K562 (cell line): ENCODE results near the gene AMH. TPM values are rescaled to one million over a fixed set of nuclear protein-coding genes. Genes with fewer than 3 reads are reported as not detected.

ENCODE experiments used
- ATAC-seq: fragments of 200-7000 bp; cut with Tn5 transposase; 3 replicates; pipeline ENCODE4 v1.9.1; 2020; ENCODE audit warnings: moderate library complexity
- BruUV-seq: library from RNA; stranded (reverse); fragments of 400-500 nt; replicated peaks from 2 replicates; lab custom pipeline; 2021; lab: Mats Ljungman, UMichigan
- CTCF ChIA-PET: fragments of 300-600 bp; formaldehyde crosslinking; extraction: SDS; loops from one replicate; lab custom pipeline; 2021; ENCODE audit warnings: low intra/inter-chr PET ratio; lab: Yijun Ruan, JAX
- POLR2A ChIA-PET: fragments of 300-600, 350-650 bp; sonication (Branson Sonifier 250); formaldehyde crosslinking; extraction: SDS; loops from one replicate; lab custom pipeline; 2021; ENCODE audit warnings: antibody characterized with exemption, inconsistent platforms; lab: Yijun Ruan, JAX
- DNase-seq, 4 experiments: peaks; one replicate each; pipeline versions ENCODE4 v3.0.0 to v3.0.0-alpha.2; 2011 to 2018; ENCODE audit warnings: low spot score in 3 of 4, mixed read lengths in 3 of 4; ENCODE audit errors: extremely low read depth in 1 of 4
- FAIRE-seq: peaks from 2 replicates; lab custom pipeline; 2011; peaks lifted over from hg19 to GRCh38; lab: Jason Lieb, UNC
- H2AFZ ChIP-seq: 2 replicates; pipeline ENCODE4 v1.6.0; 2011; ENCODE audit warnings: low read depth, low read length, control low read depth, inconsistent platforms
- H3K27ac ChIP-seq: fragments of 200-600 bp; 3 replicates; pipeline ENCODE4 v1.8.0; 2011; ENCODE audit warnings: low read depth, mild to moderate bottlenecking, control low read depth, inconsistent platforms, low read length, moderate library complexity, mixed read lengths; ENCODE audit errors: extremely low read depth
- H3K27me3 ChIP-seq, 2 experiments: fragments of 300-600 bp in 1 of 2; 2 replicates in 1 of 2; 3 replicates in 1 of 2; pipeline versions ENCODE4 v1.6.0 to v1.8.0; 2011; ENCODE audit warnings: inconsistent platforms in 2 of 2, low read length in 2 of 2, mild to moderate bottlenecking in 1 of 2, mixed read lengths in 1 of 2, moderate library complexity in 1 of 2; ENCODE audit not compliant: control insufficient read depth in 2 of 2, insufficient read depth in 2 of 2
- H3K36me3 ChIP-seq: fragments of 300-600 bp; 3 replicates; pipeline ENCODE4 v1.8.0; 2011; ENCODE audit warnings: mild to moderate bottlenecking, low read length, inconsistent platforms; ENCODE audit not compliant: control insufficient read depth, insufficient read depth
- H3K4me1 ChIP-seq, 2 experiments: fragments of 200-600 bp in 1 of 2; replicated peaks in 1 of 2; 2 replicates in 1 of 2; 3 replicates in 1 of 2; pipeline versions ENCODE4 v1.5.1 to v1.8.0; 2011; ENCODE audit warnings: inconsistent platforms in 2 of 2, low read length in 2 of 2, mild to moderate bottlenecking in 1 of 2, mixed read lengths in 1 of 2, moderate library complexity in 1 of 2; ENCODE audit not compliant: control insufficient read depth in 2 of 2, insufficient read depth in 2 of 2
- H3K4me2 ChIP-seq: 2 replicates; pipeline ENCODE4 v1.6.1; 2011; ENCODE audit warnings: low read length, control low read depth, inconsistent platforms, mixed read lengths; ENCODE audit not compliant: insufficient read depth
- H3K4me3 ChIP-seq: fragments of 200-600 bp; sonication (generic), shearing (Covaris generic); 2 replicates; pipeline ENCODE4 v1.5.1; 2016; ENCODE audit warnings: control low read depth, inconsistent platforms
- H3K79me2 ChIP-seq: fragments of 200-600 bp; 3 replicates; pipeline ENCODE4 v1.8.0; 2011; ENCODE audit warnings: low read length, inconsistent platforms; ENCODE audit not compliant: control insufficient read depth, insufficient read depth
- H3K9ac ChIP-seq, 2 experiments: 2 replicates each; pipeline versions ENCODE4 v1.6.0 to v1.6.1; 2011; ENCODE audit warnings: low read depth in 2 of 2, low read length in 2 of 2, control low read depth in 1 of 2, inconsistent platforms in 1 of 2, mild to moderate bottlenecking in 1 of 2, mixed read lengths in 1 of 2; ENCODE audit not compliant: insufficient read depth in 1 of 2
- H3K9me1 ChIP-seq: one replicate; pipeline ENCODE4 v1.6.0; 2011; ENCODE audit warnings: inconsistent platforms, mild to moderate bottlenecking, low read length, moderate library complexity; ENCODE audit not compliant: control insufficient read depth, insufficient read depth
- H3K9me3 ChIP-seq: replicated peaks from 2 replicates; pipeline ENCODE4 v1.5.1; 2011; ENCODE audit warnings: low read depth, low read length, inconsistent platforms; ENCODE audit not compliant: control insufficient read depth, insufficient read depth
- H4K20me1 ChIP-seq: replicated peaks from 2 replicates; pipeline ENCODE4 v1.6.1; 2011; ENCODE audit warnings: low read length, inconsistent platforms, mixed read lengths; ENCODE audit not compliant: control insufficient read depth, insufficient read depth
- RBFOX2 ChIP-seq: fragments of 200-400 bp; formaldehyde crosslinking; IDR thresholded peaks from 2 replicates; pipeline ENCODE4 v1.6.1; 2017; ENCODE audit warnings: low read depth, mild to moderate bottlenecking, low read length, moderate library complexity
- ZBTB12 ChIP-seq: fragments of 250-450 bp; sonication (Bioruptor Pico); IDR thresholded peaks from 2 replicates; pipeline ENCODE4 v1.4.0; 2020
- ZBTB33 ChIP-seq: sonication (generic); formaldehyde crosslinking; IDR thresholded peaks from 2 replicates; pipeline ENCODE4 v1.8.1; 2023; ENCODE audit warnings: mild to moderate bottlenecking, missing genetic modification reagents
- ZNF780A ChIP-seq: fragments of 250-450 bp; sonication (Bioruptor Pico); IDR thresholded peaks from 2 replicates; pipeline ENCODE4 v1.5.0; 2021; ENCODE audit warnings: mild to moderate bottlenecking
- WGBS: fragments of 100-300 bp; shearing (Covaris generic); methylation state at CpG from one replicate; pipeline ENCODE4 v1.1.6; 2016; ENCODE audit warnings: low coverage, mixed read lengths; ENCODE audit not compliant: insufficient coverage; ENCODE audit errors: missing lambda C conversion rate; 5-methylcytosine and 5-hydroxymethylcytosine counted together
- in situ Hi-C: fragments of 300-500 bp; cut with MboI; formaldehyde crosslinking; loops from 4 replicates; pipeline ENCODE4 v1.15.0; 2018; ENCODE audit warnings: inconsistent platforms, mixed read lengths
- intact Hi-C: fragments of 100-400 bp; cut with micrococcal nuclease; formaldehyde crosslinking; loops from 2 replicates; pipeline ENCODE4 v1.14.2; 2022
- polyA plus RNA-seq, 8 experiments: library from polyadenylated mRNA; depleted of rRNA in 4 of 8; stranded (reverse) in 5 of 8; unstranded in 3 of 8; fragments of >200 nt; fragmentation: Nextera tagmentation in 2 of 8; fragmentation: Illumina TruSeq in 1 of 8; extraction: Ambion mirVana in 2 of 8; extraction: Trizol in 1 of 8; gene quantifications; 2 replicates each; pipeline versions ENCODE4 v1.2.1 to v1.2.3, GENCODE V29; 2011 to 2014; ENCODE audit warnings: inconsistent platforms in 1 of 8, missing spikeins in 1 of 8
- total RNA-seq, 7 experiments: library from RNA; depleted of rRNA in 6 of 7; stranded (reverse); fragments of >200 nt in 6 of 7; fragmentation: Illumina TruSeq in 2 of 7; extraction: Trizol in 2 of 7; gene quantifications; 2 replicates each; pipeline versions ENCODE4 v1.2.1 to v1.2.3, GENCODE V29; 2011 to 2021; ENCODE audit warnings: low replicate concordance in 1 of 7

The AMH gene
- total and polyA plus RNA-seq, 9 of the 15 experiments (the other 6 are each of a cell fraction or from before 2014, with no cell fraction given) = 0.29 to 27.4 (median 2.6) TPM; not detected in 2

- H4K20me1 ChIP-seq = peaks cover 41% of the 10 kb centered on the region
- CTCF ChIA-PET = no interaction called here
- no peak overlapping the region for H3K4me2 ChIP-seq
- no TSS peak for BruUV-seq
- H3K4me1 ChIP-seq = peaks cover 16 to 78% of the 10 kb centered on the region in 2 experiments
- H3K27ac ChIP-seq = no peak overlapping the region
- peaks cover 48% of the 10 kb centered on the region for H3K79me2 ChIP-seq
- H3K9me1 ChIP-seq = peaks cover 19% of the 10 kb centered on the region
- TF ChIP-seq ZBTB12 (CRISPR knock-in tag) (no peak), RBFOX2 (0 out of 2 replicates have a peak, but pooled peaks have one; percentile 1), ZBTB33 (CRISPR knock-in tag) (0 out of 2 replicates have a peak, but pooled peaks have one; percentile 27), ZNF780A (CRISPR knock-in tag) (no peak)
- TF ChIP-seq, all 486 proteins: peak for 2
- Histone ChIP-seq H3K9me3 (no peaks in the 10 kb centered on the region), H3K4me3 (no peak overlapping the region), H3K27me3 (no peaks in the 10 kb centered on the region), H3K36me3 (peaks cover 95% of the 10 kb centered on the region; the same call in 2 of the 3 replicates), H3K9ac (no peak overlapping the region), H2AFZ (no peak overlapping the region)
- FAIRE-seq (no peak), DNase-seq (no peak), ATAC-seq (no peak)
- POLR2A ChIA-PET = no interaction called here
- 94% methylated on average over 11 of the region's 21 CpGs for WGBS
- intact Hi-C loops (no loop called here), in situ Hi-C loops (no loop called here)
Observed at GRCh38 chr19:2244486-2244885, 4.6 kb upstream of the AMH start.
